Activated CD8-positive, alpha-beta memory T cell treated with anti-CD3 and anti-CD28 coated beads for 48 hours (primary cell): Measurements from ENCODE around the gene TENT5C.

Experiments
- DNase-seq, 3 experiments: peaks; one replicate each; pipeline ENCODE4 v3.0.0-alpha.2; 2020; ENCODE audit warnings: low read depth in 2 of 3, low spot score in 2 of 3

Gene TENT5C

DNA sequence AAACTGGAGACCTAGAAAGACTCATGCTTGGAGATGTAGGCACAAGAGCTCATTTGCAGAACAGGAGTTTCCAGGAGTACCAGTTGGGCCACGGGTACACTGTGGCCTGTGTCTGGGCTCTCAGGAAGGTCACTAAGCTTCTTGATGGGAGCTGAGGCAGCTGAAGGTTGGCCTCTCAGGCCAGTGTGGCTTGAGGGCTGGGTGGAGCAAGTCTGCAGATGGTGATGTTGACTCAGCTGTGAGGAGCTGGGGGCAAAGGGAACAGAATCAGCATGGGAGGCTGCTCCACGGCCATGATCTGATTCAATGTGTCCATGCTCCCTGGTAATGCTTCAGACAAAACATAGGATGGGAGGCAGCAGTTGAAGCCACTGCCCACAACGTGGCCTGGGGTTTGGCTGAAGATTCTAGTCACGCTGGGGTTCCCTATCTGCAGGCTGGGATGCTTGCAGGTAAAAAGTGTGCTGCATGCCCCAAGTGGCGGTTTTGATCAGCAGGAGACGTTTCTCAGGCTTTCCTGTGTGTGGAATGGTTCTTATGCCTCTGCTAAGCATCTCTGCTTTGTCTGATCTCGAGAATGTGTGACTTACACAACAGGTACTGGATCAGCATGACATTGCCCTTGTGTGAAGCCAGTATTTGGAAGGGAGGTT, 15.4 kb upstream of the TENT5C start:
- DNase-seq, result no peak

DNA sequence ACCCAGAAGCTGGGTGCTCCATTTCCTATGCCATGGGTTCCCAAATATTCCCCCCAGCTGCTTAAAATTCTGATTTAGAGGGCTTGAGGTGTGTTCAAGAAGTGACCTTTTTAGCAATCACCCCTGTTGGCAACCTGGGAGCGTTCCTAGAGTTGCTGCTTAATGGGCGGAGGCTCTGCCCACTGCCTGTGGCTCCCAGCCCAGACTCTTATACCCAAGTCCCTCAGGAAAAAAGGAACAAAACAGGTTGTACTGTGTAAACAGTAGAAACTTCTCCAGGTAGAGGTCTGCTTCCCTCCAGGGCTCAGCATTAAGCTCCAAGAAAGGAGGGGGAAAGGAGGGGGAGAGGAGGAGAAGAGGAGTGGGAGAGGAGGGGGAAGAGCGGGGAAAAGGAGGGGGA, 14.6 kb upstream of the TENT5C start:
- DNase-seq, result no peak

- no peak for DNase-seq
These were observed 13.7 kb upstream of the TENT5C start for GRCh38 chr1:117592155-117592554.

DNA sequence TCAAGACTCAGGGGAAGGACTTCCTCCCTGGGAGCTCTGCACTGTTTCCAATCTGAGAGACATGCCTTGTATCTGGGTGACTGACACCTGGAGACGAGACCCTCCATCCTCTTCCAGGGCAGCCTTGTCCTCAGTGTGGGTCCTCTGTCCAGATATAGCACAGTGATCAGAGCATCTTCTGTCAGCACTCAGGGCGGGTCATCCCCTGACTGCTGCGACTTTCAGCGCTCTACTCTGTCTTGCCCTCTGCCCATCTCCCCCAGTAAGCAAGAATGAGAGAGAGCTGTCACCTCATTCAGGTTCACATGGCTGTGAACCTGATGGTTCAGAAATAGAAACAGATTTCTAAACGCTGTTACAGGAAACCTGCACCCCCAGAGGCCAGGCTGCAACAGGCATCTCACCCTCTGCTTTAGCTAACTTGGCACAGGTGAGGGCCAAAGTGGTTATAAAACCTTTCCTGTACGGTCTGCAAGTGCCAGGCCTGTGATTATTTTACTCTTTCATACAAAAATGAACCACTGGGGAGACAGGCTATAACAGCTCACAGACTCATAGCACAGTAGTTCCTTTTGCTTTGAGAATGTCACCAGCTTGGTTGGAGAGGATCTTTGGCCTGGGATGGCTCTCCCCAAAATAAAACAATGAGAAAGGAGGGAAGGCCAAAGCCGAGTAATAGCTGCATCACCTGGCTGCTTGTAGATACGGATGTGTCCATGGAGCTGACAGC, 11.4 kb upstream of the TENT5C start:
- DNase-seq, result no peak

- no peak for DNase-seq
These were observed 9.7 kb upstream of the TENT5C start for GRCh38 chr1:117596023-117596720.

DNA sequence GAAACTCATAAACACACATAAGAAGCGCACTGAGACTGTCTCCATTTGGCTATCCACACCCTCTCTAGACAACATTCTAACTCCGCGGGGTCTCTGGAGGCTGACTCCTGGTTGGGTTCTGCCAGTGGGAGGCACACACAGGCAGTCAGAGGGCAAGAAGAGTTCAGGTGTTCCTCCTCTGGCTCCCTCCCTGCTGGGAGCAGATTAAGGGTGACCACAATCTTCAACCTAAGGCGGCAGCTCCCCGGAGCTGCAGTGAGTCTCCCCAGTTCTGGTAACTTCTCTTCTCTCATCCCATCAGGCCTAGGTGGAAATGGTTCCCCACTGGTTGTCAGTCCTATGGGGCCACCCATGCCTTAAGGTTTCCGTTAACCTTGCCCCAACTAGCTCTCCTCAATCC, 7.4 kb upstream of the TENT5C start:
- no peak for DNase-seq

- no peak for DNase-seq
These were observed 6.3 kb upstream of the TENT5C start for GRCh38 chr1:117599286-117600221.

GRCh38 chr1:117600325-117600943, 5.4 kb upstream of the TENT5C start:
- DNase-seq, result no peak

- no peak for DNase-seq
These were observed 4.9 kb upstream of the TENT5C start for GRCh38 chr1:117600966-117601365.

DNA sequence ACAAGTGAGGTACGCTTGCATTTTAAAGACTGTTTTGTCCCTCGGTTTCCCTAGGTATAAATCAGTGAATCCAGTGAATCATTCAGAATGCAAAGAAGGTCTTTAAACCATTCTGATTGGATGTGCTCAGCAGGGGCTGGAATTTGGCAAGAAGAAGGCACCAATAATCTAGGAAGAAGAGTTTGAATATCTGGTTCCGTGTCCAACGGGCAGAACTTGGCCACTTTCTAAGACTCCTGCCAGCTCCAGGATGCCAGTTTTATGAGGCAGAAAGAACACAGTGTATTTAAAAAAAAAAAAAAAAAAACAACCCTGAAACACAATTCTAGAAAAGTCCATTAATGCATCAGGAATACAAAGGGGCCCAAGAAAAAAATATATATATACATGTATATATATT, 3.0 kb upstream of the TENT5C start:
- no peak for DNase-seq

DNA sequence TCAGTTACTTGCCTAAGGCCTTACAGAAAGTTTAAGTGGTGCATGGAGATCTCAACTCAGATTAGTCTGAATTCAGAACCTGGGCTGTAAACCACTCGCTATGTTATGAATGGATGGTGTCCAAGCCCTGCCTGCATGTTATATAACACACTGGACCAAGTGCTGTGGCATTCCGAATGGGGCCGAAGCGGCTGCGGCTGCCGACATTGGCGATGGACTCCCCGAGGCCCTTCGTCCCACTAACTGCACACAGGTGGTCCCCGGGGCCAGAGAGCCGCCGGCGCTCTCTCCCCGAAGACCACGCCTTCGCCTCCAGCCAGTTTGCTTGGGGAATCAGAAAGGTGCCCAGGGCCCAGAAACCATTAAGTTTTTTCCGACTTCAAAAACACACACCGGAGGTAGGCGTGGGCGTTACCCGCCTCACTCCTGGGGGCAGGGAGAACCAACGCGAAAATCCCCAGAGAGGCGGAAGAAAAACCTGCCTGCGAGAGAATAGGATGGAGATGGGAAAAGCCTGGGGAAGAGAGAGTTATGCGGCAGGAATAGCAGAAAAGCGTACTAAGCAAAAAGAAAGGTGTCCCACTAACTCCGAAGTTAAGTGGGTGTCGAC, 579 bp upstream of the TENT5C start:
- DNase-seq, result no peak

- peak in 2 of 3 experiments; percentile 20 to 38 for DNase-seq
These were observed 992 bp downstream of the TENT5C start for GRCh38 chr1:117606649-117607430.

- peak in 1 of 3 experiments; percentile 18 for DNase-seq
These were observed 1.6 kb downstream of the TENT5C start for GRCh38 chr1:117607471-117607870.

GRCh38 chr1:117608115-117608615, 2.3 kb downstream of the TENT5C start:
- no peak for DNase-seq

DNA sequence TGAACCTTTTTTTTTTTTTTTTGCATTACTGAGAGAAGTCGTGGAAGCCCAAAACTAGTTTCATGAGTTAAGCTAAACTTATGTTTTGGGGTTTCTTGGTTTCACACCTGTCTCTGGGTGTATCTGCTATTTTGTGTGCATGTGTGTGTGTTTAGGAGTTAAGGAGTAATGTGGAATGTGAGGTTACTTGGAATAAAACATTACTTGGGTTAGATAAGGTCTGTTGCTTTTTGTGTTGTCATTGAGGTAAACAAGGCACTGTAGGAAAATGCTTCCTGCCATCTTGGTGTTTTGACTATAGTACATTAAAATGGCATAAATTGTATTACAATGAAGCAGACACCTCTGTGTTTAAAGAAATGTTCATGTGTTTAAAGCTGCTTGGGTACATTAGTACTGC, 2.9 kb downstream of the TENT5C start:
- no peak for DNase-seq

GRCh38 chr1:117609471-117609911, 3.6 kb downstream of the TENT5C start:
- no peak for DNase-seq

- no peak for DNase-seq
These were observed 4.2 kb downstream of the TENT5C start for GRCh38 chr1:117610036-117610435.

DNA sequence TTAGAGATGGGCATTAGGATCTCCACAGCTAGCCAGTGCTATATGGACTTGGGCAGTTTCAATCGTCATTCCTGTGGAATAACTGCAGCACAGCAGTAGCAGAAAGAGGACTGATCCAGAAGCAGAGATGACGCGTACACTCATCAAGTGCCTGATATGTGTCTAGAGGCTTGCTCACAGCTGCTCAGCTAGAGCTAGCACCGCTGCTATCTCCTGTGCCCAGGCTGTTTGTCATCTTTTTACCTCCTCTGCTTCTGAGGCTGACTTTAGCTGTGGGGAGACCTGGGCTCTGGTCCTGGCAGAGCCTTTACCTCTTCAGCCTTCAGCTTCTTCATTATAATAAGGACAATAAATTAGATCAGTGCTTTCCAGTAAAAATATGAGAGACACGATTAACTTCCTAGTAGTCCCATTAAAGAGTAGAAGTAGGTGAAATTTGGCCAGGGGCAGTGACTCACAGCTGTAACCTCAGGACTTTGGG, 5.3 kb downstream of the TENT5C start:
- DNase-seq, result no peak

DNA sequence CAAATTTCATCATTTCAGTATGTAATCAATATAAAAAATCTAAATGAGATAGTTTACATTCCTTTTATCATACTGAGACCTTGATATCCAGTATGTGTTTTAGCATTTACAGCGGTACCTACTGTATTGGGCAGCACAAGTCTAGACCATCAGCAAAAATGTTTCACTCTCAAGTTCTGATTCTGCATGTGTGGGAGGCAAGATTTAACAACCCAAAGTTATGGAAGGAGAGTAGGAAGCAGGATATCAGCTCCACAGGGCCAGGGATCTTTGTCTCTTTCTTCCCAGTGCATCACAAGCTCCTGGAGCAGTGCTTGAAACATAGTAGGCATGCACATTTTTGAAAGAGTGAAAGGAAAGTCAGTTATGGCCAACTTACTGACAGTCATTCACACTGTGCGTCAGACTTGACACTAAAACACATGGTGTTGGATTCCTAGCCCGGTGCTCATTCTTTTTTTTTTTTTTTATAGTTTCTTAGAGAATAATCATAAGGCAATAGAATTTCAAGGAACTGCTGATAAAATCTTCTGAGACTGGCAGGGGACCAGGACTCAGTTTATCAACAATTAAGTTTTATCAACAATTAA, 6.1 kb downstream of the TENT5C start:
- no peak for DNase-seq
